Measurements from ENCODE around the gene FARSB.

GRCh38 chr2:222643134-222643533 lies 12.8 kb downstream of the FARSB start:
- TF ChIP-seq CTCF (IDR thresholded peaks at IDR 0.05; ENCODE audit: low read depth, low read length) (no peak), EZH2phosphoT487 (IDR thresholded peaks at IDR 0.05; ENCODE audit: low read depth) (no peak)
